Spinal cord (tissue), 10 donors: ENCODE results near the gene TGFA. TPM values are rescaled to one million over a fixed set of nuclear protein-coding genes. Genes with fewer than 3 reads are reported as not detected.

ENCODE experiments used
- DNase-seq, 6 donors: peaks; one replicate each; pipeline versions ENCODE4 v3.0.0 to v3.0.0-alpha.2; 2013 to 2015; ENCODE audit warnings: low spot score in 6 of 6, low read depth in 4 of 6
- H3K27ac ChIP-seq: one replicate; pipeline ENCODE4 v1.5.1; 2013; ENCODE audit warnings: low read depth, low read length, control low read depth
- H3K27me3 ChIP-seq: one replicate; pipeline ENCODE4 v1.6.1; 2013; ENCODE audit warnings: low read length; ENCODE audit not compliant: control insufficient read depth, insufficient read depth
- H3K36me3 ChIP-seq: one replicate; pipeline ENCODE4 v1.6.1; 2013; ENCODE audit warnings: low read length; ENCODE audit not compliant: control insufficient read depth, insufficient read depth
- H3K4me1 ChIP-seq: one replicate; pipeline ENCODE4 v1.6.1; 2013; ENCODE audit warnings: low read length; ENCODE audit not compliant: control insufficient read depth, insufficient read depth
- H3K4me3 ChIP-seq: one replicate; pipeline ENCODE4 v1.5.1; 2013; ENCODE audit warnings: low read depth, low read length, control low read depth
- H3K9me3 ChIP-seq: one replicate; pipeline ENCODE4 v1.6.1; 2013; ENCODE audit warnings: low read length; ENCODE audit not compliant: control insufficient read depth, insufficient read depth
- WGBS: methylation state at CpG from one replicate; pipeline ENCODE4 v1.1.5; 2013; ENCODE audit warnings: missing lambda C conversion rate; ENCODE audit not compliant: insufficient coverage; 5-methylcytosine and 5-hydroxymethylcytosine counted together
- polyA plus RNA-seq, 2 donors: library from polyadenylated mRNA; unstranded; fragments of 120-200 nt; gene quantifications; one replicate each; pipeline ENCODE4 v1.2.1, GENCODE V29; 2013; ENCODE audit not compliant: insufficient read length in 2 of 2
- total RNA-seq, 2 donors: library from RNA; depleted of rRNA in 1 of 2; stranded (reverse); fragments of 120-200 nt in 1 of 2; fragments of >200 nt in 1 of 2; gene quantifications; one replicate each; pipeline versions ENCODE4 v1.2.3 to v1.2.4, GENCODE V29; 2013 to 2014
- donor health status: healthy.

TGFA gene
- total and polyA plus RNA-seq, 4 donors: 7.8 to 39.6 (median 23.0) TPM

DNA sequence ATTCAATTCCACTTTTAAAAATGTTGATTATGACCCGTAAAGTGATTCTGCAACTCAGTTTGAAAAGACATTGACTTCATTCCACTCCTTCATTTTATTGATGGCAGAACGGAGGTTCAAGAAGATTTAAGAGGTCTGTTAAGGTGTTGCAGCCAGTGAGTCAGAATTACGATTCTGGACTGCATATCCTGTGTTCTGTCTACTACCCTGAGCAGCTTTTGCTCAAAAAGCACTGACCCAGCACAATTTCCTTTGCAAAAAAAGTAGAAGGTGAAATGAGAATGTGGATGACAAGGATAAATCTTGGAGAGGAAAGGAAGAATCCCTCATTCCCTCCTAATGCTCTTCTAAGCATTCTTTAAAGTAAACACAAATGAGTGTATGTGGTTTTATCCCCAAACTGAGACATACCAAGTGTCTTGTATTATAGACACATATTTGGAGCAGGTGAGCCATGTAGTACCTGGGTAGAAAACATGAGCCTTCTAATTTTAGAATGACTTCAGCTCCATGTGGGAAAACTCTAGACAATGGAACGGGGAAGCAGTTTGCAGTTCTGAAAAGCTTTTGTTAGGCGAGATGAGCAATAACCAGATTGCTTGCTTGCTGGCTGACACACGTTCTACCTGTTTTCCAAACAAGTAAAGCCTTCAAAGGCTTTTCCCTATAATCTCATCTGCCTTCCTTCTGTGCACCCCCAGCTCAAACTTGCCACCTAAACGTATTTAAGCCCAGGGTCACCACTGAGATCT, 44.7 kb downstream of the TGFA start:
- no peak overlapping the region for H3K4me3 ChIP-seq
- no peak overlapping the region for H3K27ac ChIP-seq
- 75% methylated on average over 5 of the region's 7 CpGs for WGBS
- no peaks in the 10 kb centered on the region for H3K27me3 ChIP-seq
- no peaks in the 10 kb centered on the region for H3K9me3 ChIP-seq
- peaks cover 4% of the 10 kb centered on the region for H3K4me1 ChIP-seq
- H3K36me3 ChIP-seq: no peaks in the 10 kb centered on the region
- DNase-seq: peak in 1 of 6 donors; percentile 17

DNA sequence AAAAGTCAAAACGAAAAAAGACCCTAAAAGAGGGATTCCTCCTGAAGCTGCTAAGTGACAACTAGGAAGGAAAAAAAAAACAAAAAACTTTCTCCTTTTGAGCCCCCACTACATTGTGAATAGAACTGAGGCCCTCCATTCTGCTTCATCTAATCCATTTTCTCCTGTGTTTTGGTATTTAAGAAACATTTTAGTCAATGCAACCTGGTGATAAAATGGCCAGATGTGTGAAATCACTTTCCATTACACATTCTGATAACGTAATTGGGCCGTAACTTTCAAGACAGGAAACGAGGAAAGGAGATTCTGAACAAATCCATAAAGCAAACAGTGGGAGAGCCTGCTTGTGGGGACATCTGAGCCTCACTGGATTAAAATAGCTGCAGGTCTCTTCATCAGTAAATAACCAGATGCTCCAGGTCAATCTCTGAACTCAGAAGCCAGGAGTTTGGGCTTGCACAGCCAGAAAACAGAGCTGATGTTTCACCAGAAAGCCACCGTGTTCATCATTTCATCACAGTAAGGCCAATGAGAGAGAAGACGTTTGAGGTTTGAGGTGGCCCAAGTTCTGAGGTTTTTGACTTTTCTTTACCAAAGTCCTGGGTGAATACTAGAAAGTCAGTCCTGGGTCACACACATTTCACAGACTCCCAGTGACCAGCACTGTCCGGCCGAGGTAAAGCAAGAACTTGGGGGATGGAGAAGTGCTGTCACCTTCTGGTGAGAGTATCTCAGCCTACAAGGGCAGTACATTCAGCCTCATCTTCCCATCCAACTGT, 47.8 kb downstream of the TGFA start:
- H3K27me3 ChIP-seq: no peaks in the 10 kb centered on the region
- no peaks in the 10 kb centered on the region for H3K9me3 ChIP-seq
- H3K36me3 ChIP-seq: no peaks in the 10 kb centered on the region
- H3K4me3 ChIP-seq: no peak overlapping the region
- H3K4me1 ChIP-seq: no peaks in the 10 kb centered on the region
- H3K27ac ChIP-seq: no peak overlapping the region
- 72% methylated on average over 3 of the region's 8 CpGs for WGBS
- no peak for DNase-seq

DNA sequence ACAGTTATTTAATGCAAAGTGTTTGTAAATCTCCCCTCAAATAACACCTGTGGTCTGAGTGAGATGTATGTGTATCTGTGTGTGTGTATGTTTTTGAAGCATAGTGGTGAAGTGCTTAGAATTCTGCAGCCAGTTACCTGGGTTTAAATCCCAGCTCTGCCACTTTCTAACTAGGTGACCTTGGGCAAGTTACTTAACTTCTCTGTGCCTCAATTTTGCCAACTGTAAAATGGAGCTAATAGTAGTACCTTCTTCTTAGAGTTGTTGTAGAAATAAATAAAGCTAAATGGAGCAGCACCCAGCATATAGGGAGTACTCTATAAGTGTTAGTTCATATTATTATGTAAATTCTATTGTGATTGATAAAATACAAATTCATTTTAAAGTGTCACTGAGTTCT, 48.9 kb downstream of the TGFA start:
- no peaks in the 10 kb centered on the region for H3K36me3 ChIP-seq
- H3K27me3 ChIP-seq: no peaks in the 10 kb centered on the region
- H3K4me3 ChIP-seq: no peak overlapping the region
- DNase-seq: no peak
- H3K27ac ChIP-seq: no peak overlapping the region
- H3K9me3 ChIP-seq: no peaks in the 10 kb centered on the region
- H3K4me1 ChIP-seq: no peaks in the 10 kb centered on the region

DNA sequence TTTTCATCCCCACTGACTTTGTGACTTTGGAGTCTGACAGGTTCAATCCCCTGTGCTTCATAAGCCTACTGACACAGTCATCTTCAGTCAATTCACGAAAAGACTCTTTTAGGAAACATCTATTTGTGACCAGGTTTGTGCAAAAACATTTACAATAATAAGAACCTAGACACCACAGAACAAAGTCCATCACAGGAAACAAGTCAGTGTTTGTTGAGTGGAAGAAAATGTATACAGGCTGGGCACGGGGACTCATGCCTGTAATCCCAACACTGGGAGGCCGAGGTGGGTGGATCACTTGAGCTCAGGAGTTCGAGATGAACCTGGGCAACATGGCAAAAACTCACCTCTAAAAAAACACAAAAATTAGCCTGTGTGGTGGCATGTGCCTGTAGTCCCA, 49.7 kb downstream of the TGFA start:
- no peak overlapping the region for H3K4me3 ChIP-seq
- no peak for DNase-seq
- H3K27me3 ChIP-seq: no peaks in the 10 kb centered on the region
- no peaks in the 10 kb centered on the region for H3K9me3 ChIP-seq
- H3K36me3 ChIP-seq: no peaks in the 10 kb centered on the region
- no peak overlapping the region for H3K27ac ChIP-seq
- WGBS: no CpG with 5 or more reads among the region's 4 CpGs
- no peaks in the 10 kb centered on the region for H3K4me1 ChIP-seq

DNA sequence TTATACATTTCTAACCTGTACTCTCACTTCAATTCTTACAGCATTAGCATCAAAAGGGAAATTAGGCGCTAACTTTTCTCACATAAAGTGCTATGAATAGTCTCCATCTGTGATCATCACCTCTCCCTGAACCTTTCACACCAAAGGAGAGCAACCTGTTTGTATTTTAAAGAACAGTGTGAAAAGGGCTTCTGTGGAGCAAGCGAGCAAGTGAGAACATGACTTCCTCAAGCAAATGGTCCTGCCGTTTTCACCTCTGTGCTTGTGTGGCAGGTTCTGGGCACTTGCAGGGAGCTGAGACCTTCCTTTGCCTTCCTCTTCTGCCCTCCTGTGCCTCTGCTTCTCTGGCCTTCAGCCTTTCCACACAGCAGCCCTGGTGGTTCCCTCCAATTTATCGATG, 51.9 kb downstream of the TGFA start:
- no peak overlapping the region for H3K4me3 ChIP-seq
- H3K9me3 ChIP-seq: no peaks in the 10 kb centered on the region
- H3K27me3 ChIP-seq: no peaks in the 10 kb centered on the region
- H3K36me3 ChIP-seq: no peaks in the 10 kb centered on the region
- H3K4me1 ChIP-seq: no peaks in the 10 kb centered on the region
- H3K27ac ChIP-seq: no peak overlapping the region
- peak in 1 of 6 donors; percentile 29 for DNase-seq
- 79% methylated on average over 4 of the region's 4 CpGs for WGBS

DNA sequence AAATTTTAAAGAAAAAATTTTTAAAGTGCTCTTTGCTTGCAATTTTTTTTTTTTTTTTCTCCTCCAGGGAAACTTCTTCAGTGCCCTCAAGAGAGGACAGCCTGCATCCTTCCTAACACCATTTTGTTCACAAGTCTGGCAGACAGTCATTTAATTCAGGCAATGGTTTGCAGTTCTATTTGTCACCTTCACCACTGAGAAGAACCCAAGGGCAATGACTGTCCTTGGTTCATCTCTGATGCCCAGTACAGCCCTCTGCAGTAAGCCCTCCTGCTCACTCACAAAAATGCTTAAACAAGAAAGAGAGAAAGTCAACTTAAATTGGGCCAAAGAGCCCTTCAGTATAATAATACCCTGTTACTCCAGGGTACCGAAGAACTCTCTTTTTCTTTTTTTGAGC, 52.4 kb downstream of the TGFA start:
- Histone ChIP-seq H3K27me3 (no peaks in the 10 kb centered on the region), H3K36me3 (no peaks in the 10 kb centered on the region), H3K4me1 (no peaks in the 10 kb centered on the region), H3K27ac (no peak overlapping the region), H3K9me3 (no peaks in the 10 kb centered on the region), H3K4me3 (no peak overlapping the region)
- no CpG with 5 or more reads among the region's 1 CpG for WGBS
- DNase-seq: no peak

DNA sequence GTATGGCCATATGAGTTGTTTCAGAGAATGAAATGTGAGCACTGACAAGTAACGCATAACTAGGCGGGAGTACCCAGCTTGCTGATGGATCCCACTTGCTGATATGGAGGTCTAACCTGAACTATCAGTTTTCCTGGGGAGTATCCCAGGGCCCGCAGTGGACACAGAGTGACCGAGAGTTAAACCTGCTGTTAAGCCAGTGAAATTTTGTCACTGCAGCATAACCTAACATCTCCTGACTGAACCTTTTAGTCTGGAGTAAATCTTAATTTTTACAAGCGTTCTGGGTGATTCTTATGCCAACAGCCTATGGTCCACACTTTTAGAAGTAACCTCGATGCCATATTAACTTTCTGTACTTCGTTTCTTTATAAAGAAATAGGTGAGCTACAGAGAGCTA, 54.4 kb downstream of the TGFA start:
- Histone ChIP-seq H3K27me3 (no peaks in the 10 kb centered on the region), H3K36me3 (no peaks in the 10 kb centered on the region), H3K4me1 (no peaks in the 10 kb centered on the region), H3K9me3 (no peaks in the 10 kb centered on the region), H3K4me3 (no peak overlapping the region), H3K27ac (no peak overlapping the region)
- 96% methylated on average over 4 of the region's 7 CpGs for WGBS
- no peak for DNase-seq

DNA sequence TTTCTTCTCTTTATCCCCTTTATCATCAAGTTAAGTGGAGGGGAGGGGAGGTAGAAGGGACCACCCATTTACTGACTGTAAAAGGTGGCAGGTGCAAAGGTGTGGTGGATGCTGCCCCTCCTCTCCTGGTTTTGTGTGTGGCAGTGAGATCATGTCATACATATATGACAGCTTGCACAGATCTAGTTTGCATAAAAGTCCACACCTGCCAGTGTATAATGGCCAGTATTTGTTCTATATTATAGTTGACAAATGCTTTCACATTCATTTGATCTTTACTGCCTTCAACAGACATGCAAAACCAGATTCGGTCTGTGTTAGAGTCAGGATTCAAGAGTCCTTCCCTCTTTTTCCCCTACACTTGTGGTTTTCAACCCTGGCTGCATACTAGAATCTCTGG, 55.1 kb downstream of the TGFA start:
- Histone ChIP-seq H3K27me3 (no peaks in the 10 kb centered on the region), H3K4me3 (no peak overlapping the region), H3K4me1 (no peaks in the 10 kb centered on the region), H3K9me3 (no peaks in the 10 kb centered on the region), H3K27ac (no peak overlapping the region), H3K36me3 (no peaks in the 10 kb centered on the region)
- WGBS: no CpG with 5 or more reads among the region's 1 CpG
- no peak for DNase-seq

DNA sequence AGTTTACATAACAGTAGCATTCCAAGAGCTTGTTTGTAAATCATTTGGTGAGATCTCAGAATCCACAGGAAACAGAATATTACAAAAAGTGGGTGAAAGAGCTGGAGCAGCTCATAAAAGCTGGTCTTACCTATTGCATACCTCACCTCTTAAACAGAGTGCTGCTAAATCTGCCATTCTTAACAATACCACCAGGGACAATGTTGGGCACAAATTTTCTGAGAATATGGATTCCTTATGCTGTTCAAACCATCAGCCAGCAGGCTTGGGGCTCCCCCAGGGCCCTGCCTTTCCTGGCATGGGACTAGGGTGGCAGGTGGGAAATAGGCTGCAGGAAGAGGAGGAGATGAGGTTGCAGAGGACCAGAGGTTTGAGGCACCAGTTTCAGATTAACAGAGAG, 55.6 kb downstream of the TGFA start:
- Histone ChIP-seq H3K4me3 (no peak overlapping the region), H3K27ac (no peak overlapping the region), H3K36me3 (no peaks in the 10 kb centered on the region), H3K4me1 (no peaks in the 10 kb centered on the region), H3K27me3 (no peaks in the 10 kb centered on the region), H3K9me3 (no peaks in the 10 kb centered on the region)
- DNase-seq: peak in 1 of 6 donors; percentile 20

DNA sequence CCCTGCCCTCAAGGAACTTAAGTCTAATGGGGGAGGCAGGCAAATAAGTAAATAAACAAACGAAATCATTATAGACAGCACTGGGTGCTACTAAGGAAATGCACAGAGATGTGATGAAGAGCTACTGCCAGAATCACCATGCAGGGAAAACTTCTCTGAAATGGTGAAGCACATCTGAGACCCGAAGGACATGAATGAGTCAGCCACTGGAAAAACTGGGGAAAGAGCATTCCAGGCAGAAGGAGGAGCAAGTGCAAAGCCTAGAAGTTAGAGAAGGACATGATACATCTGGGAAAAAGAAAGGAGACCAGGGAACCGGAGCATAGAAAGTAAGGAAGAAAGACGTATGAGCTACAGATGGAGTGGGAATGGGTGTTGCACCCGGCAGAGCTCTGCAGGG, 56.8 kb downstream of the TGFA start:
- WGBS: 93% methylated on average over 5 of the region's 5 CpGs
- Histone ChIP-seq H3K4me1 (no peaks in the 10 kb centered on the region), H3K36me3 (no peaks in the 10 kb centered on the region), H3K9me3 (no peaks in the 10 kb centered on the region), H3K27ac (no peak overlapping the region), H3K27me3 (no peaks in the 10 kb centered on the region), H3K4me3 (no peak overlapping the region)
- no peak for DNase-seq
